ENCODE measurements around the gene LRP1-AS.

The LRP1-AS gene

DNA sequence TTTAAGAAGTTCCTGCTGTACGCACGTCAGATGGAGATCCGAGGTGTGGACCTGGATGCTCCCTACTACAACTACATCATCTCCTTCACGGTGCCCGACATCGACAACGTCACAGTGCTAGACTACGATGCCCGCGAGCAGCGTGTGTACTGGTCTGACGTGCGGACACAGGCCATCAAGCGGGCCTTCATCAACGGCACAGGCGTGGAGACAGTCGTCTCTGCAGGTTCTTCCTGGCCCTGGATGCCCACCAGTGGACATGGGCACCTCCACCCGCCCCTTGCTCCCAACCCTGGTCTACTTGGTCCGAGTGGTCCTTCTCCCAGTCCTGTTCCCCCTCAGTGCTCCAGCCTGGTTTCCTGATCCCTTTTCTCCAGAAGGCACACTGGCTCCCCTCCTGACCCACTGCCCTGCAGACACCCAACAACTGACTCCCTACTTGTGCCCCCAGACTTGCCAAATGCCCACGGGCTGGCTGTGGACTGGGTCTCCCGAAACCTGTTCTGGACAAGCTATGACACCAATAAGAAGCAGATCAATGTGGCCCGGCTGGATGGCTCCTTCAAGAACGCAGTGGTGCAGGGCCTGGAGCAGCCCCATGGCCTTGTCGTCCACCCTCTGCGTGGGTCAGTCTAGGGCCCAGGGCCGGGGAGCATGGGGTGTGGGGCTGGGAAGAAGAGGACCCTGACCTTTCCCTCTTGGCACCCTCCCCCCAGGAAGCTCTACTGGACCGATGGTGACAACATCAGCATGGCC is 32.1 kb upstream of the LRP1-AS start:
- no peak for DNase-seq

DNA sequence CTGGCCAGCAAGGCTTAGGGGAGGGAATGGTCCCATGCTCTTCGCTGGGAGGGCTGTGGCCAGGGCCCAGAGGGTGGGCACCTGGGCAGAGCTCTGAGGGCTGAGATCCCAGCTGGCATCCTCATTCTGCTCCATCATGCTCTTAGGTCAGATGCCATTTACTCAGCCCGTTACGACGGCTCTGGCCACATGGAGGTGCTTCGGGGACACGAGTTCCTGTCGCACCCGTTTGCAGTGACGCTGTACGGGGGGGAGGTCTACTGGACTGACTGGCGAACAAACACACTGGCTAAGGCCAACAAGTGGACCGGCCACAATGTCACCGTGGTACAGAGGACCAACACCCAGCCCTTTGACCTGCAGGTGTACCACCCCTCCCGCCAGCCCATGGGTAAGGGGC is 30.8 kb upstream of the LRP1-AS start:
- no peak for DNase-seq

DNA sequence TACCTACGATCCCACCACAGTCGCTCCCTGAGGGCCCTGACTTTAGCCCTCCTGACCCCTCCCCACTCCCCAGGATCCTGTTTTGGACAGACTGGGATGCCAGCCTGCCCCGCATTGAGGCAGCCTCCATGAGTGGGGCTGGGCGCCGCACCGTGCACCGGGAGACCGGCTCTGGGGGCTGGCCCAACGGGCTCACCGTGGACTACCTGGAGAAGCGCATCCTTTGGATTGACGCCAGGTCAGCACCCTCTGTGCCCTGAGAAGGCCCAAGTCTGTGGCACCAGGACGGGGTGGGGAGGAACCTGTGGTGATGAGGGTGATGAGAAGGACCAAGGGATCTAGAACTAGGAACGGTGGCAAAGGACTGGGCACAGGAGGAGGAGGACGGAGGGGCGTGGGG is 29.9 kb upstream of the LRP1-AS start:
- DNase-seq, result no peak

DNA sequence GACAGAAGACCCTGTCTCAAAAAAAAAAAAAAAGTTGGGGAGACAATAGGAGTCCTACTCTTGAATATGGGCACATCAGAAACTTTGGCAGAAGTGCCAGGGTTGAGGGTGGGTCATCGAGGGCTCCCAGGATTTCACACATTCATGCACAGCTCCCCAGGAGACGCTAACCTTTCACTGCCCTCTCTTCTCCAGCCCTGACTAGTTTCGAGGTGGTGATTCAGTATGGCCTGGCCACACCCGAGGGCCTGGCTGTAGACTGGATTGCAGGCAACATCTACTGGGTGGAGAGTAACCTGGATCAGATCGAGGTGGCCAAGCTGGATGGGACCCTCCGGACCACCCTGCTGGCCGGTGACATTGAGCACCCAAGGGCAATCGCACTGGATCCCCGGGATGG is 29.4 kb upstream of the LRP1-AS start:
- no peak for DNase-seq

DNA sequence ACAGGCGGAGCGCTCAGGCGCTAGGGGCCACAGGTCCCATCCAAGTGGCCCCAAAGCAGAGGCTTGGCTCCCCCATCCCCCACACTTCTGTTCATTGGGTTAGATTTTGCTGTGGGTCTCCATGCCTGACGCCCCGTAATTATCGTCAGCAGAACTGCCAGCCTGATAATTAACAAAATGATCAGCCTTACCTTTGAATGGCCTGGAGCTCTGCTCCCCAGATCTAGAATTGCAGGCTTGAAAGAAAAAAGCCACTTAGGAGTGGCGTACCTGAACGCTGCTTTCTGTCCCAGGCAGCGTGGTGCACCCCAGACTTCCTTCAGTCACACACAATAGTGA is 28.7 kb upstream of the LRP1-AS start:
- DNase-seq, result no peak

DNA sequence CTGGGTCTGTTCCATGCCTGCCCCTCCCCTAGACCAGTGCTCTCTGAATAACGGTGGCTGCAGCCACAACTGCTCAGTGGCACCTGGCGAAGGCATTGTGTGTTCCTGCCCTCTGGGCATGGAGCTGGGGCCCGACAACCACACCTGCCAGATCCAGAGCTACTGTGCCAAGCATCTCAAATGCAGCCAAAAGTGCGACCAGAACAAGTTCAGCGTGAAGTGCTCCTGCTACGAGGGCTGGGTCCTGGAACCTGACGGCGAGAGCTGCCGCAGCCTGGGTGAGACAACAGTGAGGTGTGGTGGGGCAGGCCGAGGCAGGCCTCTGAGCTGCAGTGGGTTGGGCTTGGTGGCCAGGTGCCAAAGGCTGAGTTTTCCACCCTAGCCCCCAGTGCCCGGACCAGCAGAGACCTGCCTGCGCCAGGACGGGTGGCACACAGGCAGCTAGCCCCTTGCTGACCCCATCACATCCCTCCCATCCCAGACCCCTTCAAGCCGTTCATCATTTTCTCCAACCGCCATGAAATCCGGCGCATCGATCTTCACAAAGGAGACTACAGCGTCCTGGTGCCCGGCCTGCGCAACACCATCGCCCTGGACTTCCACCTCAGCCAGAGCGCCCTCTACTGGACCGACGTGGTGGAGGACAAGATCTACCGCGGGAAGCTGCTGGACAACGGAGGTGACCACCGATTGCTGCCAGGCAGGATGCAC is 28.2 kb upstream of the LRP1-AS start:
- peak; percentile 72 to 76 for DNase-seq

DNA sequence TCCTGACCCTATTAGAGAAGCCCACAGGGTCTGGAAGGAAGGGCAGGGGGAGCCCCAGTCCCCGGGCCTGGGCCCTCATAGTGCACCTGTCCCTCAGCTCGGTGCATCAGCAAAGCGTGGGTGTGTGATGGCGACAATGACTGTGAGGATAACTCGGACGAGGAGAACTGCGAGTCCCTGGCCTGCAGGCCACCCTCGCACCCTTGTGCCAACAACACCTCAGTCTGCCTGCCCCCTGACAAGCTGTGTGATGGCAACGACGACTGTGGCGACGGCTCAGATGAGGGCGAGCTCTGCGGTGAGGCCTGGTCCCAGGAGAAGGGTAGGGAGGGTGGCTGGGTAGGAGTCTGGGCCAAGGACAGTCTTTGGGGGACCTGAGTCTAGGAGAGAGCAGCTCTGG is 26.3 kb upstream of the LRP1-AS start:
- no peak for DNase-seq

DNA sequence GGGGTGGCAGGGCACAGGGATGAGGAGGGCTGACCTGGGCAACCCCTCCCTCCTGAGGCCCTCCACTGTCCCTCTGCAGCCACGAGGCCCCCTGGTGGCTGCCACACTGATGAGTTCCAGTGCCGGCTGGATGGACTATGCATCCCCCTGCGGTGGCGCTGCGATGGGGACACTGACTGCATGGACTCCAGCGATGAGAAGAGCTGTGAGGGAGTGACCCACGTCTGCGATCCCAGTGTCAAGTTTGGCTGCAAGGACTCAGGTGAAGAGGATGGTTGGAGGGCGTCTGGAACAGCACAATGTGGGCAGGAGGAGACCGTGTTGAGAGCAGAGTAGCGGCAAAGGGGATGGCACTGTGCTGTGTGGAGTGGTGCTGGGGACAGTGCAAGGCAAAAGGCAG is 25.7 kb upstream of the LRP1-AS start:
- peak; percentile 28 to 29 for DNase-seq

DNA sequence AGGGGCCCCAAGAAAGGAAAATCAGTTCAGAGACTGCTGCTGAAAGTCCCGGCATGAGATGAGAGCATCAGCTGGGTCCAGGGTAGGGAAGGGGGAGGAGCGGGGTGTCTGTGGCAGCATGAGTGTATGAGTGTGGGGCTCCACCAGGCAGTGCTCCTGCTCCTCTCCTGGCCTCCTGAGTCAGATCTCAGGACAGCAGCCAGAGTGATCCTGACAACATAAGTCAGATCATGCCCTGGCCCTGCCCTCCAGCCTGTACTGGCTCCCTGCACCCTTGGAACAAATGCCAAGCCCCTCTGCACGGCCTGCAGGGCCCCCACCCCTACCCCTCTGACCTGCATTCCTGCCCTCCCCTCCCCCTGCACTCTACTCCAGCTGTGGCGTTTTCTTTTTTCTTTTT is 24.2 kb upstream of the LRP1-AS start:
- no peak for DNase-seq

DNA sequence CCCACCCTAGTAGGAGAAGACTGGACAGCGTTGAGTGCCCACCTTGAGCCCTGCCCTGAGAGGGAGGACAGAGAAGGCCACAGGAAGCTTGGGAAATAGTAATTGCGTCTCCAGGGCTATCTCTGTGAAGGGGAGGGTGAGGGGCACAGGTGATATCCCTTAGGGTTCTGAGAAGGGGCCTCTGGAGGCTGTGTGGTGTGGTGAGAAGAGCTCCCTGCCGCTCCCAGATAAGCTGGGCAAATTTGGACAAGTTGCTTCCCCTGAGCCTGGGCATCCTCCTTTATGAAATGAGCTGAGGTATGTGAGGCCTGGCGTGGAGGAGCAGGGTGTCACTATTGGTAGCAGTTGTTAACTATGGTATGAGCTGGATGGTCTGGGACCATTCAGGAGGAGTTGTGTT is 23.5 kb upstream of the LRP1-AS start:
- no peak for DNase-seq

DNA sequence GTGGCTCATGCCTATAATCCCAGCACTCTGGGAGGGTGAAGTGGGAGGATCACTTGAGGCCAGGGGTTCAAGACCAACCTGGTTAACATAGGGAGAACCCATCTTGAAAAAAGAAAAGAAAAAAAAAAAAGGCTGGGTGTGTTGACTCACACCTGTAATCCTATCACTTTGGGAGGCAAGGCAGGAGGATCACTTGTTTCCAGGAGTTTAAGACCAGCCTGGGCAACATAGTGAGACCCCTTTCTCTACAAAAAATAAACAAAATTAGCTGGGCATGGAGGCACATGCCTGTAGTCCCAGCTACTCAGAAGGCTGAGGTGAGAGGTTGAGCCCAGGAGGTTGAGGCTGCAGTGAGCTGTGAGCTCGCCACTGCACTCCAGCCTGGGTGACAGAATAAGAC is 23.0 kb upstream of the LRP1-AS start:
- DNase-seq, result no peak

DNA sequence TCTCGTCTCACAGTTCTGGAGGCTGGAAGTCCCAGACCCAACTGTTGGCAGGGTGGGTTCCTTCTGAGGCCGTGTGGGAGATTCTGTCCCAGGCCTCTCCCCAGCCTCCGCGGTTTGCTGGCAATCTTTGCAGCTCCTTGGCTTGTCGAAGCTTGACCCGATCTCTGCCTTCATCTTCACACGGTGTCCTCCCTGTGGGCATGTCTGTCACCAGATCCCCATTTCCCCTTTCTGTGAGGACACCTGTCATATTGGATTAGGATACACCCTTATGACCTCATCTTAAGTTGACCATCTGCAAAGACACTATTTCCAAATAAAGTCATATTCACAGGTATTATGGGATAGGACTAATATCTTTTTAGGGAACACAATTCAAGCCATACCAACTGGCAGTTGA is 22.6 kb upstream of the LRP1-AS start:
- DNase-seq, result no peak

DNA sequence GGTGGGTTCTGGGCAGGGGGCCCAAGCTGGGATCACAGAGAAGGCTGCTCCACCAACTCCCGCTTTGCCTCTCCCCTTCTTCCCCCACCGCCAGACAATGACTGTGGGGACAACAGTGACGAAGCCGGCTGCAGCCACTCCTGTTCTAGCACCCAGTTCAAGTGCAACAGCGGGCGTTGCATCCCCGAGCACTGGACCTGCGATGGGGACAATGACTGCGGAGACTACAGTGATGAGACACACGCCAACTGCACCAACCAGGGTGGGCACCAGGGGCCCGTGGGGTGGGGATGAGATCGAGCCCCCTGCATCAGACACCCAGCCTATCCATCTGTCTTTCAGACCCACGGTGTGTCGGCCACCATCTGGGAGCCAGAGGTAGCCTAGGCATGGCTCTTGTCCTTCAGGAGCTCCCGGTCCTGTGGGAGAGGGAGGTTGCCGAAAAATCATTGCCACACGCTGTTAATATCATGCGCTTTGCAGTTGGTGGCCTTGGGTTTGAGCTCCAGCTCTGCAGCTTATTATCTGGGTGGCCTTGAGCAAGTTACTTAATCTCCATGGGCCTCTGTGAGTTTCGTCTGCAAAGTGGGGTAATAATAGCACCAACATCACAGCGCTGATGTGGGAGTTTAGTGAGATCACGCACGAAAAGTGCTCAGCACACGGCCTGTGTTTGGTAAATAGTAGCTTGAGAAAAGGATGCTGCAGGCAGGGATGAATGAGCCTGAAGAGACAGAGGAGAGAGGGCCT is 21.8 kb upstream of the LRP1-AS start:
- DNase-seq, result no peak

DNA sequence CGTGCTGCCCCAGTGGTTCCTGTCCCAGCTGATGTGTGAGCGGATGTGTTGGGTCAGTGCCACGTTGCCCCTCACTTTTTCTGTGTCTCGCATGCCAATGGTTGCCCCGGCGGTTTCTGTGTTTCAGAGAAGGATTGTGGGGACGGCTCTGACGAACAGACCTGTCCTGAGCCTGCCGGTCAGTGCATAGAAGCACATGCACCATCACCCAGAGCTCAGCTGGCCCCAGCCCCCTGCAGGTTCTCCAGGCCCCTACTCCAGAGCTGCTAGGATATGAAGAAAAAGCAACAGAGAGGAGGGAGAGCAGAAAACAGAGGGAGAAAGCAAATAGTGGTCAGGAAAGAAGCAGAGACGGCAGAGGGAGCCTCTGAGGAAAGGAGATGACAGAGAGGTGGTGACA is 20.6 kb upstream of the LRP1-AS start:
- DNase-seq, result no peak

DNA sequence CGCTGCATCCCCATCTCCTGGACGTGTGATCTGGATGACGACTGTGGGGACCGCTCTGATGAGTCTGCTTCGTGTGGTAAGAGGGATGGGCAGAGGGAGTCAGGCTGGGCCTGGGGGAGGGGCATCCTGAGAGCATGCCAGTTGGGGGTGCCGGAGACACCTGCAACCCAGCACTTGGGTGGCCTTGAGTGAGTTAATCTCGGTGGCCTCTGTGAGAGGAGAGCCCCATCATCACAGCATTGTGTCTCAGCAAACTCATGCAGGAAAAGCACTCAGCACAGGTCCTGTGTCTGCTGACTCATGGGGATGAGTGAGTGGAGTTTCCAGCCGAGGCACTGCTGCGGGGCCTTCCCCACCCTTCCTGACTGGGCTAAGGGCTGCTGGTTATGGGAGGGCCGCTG is 19.6 kb upstream of the LRP1-AS start:
- DNase-seq, result peak; percentile 61 to 66

DNA sequence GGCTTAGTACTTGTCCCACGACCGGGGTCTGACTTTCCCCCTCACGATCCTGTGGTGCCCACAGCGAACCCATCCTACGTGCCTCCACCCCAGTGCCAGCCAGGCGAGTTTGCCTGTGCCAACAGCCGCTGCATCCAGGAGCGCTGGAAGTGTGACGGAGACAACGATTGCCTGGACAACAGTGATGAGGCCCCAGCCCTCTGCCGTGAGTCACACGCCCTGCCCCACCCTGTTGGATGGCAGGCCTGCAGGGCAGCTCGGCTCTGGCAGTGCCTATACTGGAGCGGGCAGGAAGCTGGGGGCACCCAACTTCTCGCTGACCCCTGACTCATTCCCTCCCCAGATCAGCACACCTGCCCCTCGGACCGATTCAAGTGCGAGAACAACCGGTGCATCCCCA is 18.3 kb upstream of the LRP1-AS start:
- DNase-seq, result no peak

DNA sequence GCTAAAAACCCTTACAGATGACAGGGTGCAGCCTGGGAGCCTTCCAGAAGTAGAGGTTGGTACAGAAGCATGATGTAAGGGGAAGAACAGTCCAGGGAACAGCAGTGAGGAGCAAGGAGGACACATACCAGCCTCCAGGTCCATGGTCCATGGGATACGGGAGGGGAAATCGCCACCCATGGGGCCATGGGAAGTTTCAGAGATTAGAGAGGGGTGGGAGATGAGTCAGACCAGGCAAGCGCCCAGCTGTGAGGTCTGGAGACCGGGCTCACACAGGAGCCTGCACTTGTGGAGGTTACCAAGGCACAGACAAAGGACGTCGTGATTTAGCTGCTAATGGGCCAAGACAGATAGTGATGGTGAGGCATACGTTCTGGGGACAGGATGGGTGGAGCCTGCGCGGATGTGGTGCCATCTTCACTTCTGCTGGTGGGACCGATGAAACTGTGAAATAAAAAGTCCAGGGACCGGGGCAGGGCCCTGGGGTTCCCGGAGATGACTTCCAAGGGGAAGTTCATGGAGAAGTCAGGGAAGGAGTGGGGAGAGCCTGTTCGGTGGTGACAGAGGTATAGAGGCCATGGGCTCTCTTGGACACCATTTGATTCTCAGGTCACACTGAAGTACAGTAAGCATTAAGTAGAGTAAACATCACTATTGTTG is 17.7 kb upstream of the LRP1-AS start:
- DNase-seq, result no peak

DNA sequence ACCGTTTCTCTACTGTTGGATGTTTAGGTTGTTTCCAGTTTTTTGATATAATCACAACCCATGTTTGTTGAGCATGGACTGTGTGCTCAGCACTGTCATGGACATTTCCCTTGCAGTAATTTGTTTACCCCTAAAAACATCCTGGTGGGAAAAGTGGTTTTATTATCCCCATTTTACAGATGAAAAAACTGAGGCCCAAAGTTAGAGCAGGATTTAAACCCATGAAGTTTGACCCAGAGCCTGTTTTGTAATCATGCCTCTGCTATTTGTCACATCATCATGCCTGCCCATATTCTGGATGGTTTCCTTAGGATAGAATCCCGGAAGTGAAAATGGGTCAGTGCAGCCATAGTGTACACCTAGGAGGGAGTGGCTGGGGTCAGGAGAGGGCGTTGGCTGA is 17.0 kb upstream of the LRP1-AS start:
- DNase-seq, result no peak

DNA sequence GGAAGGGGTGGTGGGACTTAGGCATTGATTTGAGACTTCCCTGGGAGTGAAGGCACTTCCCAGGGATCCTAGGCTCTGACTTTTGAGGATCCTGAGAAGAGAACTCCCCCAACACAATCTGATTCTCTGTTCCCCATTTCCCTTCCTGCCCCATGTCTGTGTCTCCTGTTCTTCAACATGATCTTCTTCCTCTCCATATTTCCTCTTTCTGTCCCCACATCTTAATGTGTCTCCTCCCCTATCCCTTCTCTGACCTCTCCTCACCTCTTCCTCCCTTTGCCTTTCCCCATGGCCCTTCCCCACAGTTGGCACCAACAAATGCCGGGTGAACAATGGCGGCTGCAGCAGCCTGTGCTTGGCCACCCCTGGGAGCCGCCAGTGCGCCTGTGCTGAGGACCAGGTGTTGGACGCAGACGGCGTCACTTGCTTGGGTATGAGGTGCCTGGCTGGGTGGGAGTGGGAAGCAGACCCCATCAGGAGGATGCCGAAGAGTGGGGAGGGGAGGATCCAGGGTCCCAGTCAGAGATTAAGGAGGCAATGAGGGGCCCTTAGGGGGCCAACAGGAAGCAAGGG is 15.2 kb upstream of the LRP1-AS start:
- no peak for DNase-seq

DNA sequence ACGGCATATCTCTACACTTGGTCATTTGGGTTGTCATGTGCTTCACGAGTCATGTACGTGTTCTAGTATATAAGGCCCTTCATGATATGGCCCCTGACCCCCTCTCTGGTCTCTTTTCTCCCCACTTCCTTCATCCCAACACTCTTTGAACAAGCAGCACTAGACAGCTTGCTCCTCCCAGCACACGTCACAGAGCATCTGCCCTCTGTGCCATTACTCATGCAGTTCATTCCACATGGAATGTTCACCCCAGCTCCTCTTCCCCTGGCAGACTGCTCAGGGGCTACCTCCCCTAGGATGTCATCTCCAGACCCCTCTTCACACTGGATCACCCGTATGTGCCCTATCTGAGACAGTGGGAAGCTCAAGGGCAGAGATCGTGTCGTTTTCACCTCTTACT is 14.1 kb upstream of the LRP1-AS start:
- no peak for DNase-seq

DNA sequence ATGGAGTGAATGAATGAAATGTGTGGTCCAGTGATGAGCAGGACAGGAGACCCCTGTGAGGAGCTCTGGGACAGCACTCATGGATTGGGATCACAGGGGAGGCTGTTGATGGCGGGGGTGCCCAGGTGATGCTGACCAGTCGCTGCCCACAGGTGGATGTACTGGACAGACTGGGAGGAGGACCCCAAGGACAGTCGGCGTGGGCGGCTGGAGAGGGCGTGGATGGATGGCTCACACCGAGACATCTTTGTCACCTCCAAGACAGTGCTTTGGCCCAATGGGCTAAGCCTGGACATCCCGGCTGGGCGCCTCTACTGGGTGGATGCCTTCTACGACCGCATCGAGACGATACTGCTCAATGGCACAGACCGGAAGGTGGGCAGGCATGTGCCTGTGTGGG is 13.3 kb upstream of the LRP1-AS start:
- DNase-seq, result no peak

DNA sequence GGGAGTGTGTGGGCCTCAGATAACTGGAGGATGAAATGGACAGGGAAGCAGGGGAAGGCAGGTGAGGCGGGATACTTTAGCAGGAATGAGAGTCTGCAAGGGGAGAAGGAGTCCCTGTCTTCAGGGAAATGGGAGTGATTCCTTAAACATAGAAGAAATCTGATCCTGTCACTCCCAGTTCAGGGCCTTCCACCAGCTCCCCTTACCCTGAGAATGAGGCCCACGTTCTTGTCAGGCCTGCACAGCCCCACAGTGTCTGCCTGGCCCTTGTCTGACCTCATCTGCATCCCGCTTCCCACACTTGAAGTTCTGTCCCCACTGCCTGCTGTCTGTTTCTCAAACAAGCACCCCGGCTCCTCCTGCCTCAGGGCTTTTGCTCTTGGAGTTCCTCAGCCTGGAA is 12.6 kb upstream of the LRP1-AS start:
- DNase-seq, result no peak

DNA sequence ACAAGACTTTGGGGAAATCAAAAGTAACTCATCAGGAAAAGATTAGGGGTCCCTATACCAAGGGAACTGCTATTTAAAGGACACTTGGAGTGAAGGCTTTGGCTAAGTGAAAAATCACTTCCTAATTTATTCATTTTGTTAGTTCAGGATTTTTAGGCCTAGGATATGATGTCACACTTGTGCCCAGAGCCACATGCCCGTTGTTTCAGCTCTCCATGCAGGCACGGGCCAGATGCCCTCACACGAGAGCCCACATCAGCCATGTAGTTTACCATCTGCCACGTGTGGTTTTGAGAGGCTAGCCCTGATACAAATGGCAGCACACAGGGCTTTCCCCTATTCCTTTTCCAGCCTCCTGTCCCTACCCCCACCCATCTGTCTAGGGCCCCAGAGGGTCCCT is 11.9 kb upstream of the LRP1-AS start:
- DNase-seq, result no peak
